Omental fat pad (tissue), 4 donors: Measurements from ENCODE around the gene SLC6A3. TPM values are rescaled to one million over a fixed set of nuclear protein-coding genes. Genes with fewer than 3 reads are reported as not detected.

Experiments used
- ATAC-seq: fragments of 150-250 bp; one replicate; pipeline ENCODE4 v1.9.1; 2016; ENCODE audit warnings: mild to moderate bottlenecking, moderate library complexity; ENCODE audit not compliant: low FRiP score
- DNase-seq: peaks from one replicate; pipeline ENCODE4 v3.0.0-alpha.2; 2019; ENCODE audit warnings: low spot score
- CTCF ChIP-seq, 3 donors: fragments of 450-650 bp; IDR thresholded peaks; one replicate each; pipeline ENCODE4 v1.5.1; 2016 to 2017; ENCODE audit warnings: antibody characterized with exemption in 3 of 3, mild to moderate bottlenecking in 3 of 3, moderate library complexity in 2 of 3
- total RNA-seq, 4 donors: library from RNA; depleted of rRNA; stranded (reverse); fragments of >200 nt; gene quantifications; one replicate each; pipeline ENCODE4 v1.1.0, GENCODE V29; 2016

Gene SLC6A3
- total RNA-seq, 4 donors from 2014 or later, result 0.32 to 1.2 (median 0.55) TPM

- no peak for TF ChIP-seq CTCF (IDR thresholded peaks at IDR 0.05)
- DNase-seq (no peak), ATAC-seq (no peak)
Observed at GRCh38 chr5:1394881-1395860, 50.1 kb downstream of the SLC6A3 start.

GRCh38 chr5:1393571-1394501 is 51.4 kb downstream of the SLC6A3 start:
- TF ChIP-seq CTCF (IDR thresholded peaks at IDR 0.05), result no peak
- no peak for DNase-seq
- ATAC-seq, result no peak

GRCh38 chr5:1392801-1393565 is 52.3 kb downstream of the SLC6A3 start:
- no peak for DNase-seq
- TF ChIP-seq CTCF (IDR thresholded peaks at IDR 0.05), result no peak
- ATAC-seq, result no peak

- DNase-seq (no peak), ATAC-seq (no peak)
- TF ChIP-seq CTCF (IDR thresholded peaks at IDR 0.05), result no peak
Observed at GRCh38 chr5:1392261-1392660, 53.0 kb downstream of the SLC6A3 start.

- no peak for TF ChIP-seq CTCF (IDR thresholded peaks at IDR 0.05)
- DNase-seq, result no peak
Observed at GRCh38 chr5:1391691-1392090, 53.5 kb downstream of the SLC6A3 start.

GRCh38 chr5:1390861-1391600 is 54.2 kb downstream of the SLC6A3 start:
- ATAC-seq (no peak), DNase-seq (no peak)
- no peak for TF ChIP-seq CTCF (IDR thresholded peaks at IDR 0.05)

More at GRCh38 chr5:1391691-1392090, 53.5 kb downstream of the SLC6A3 start:
- ATAC-seq, result no peak
